Stomach (tissue), 4 donors: ENCODE measurements around the gene C17orf67.

ENCODE experiments used
- POLR2A ChIP-seq, 4 donors: fragments of 450-650 bp; IDR thresholded peaks; one replicate each; pipeline ENCODE4 v1.6.1; 2016; ENCODE audit warnings: antibody characterized with exemption in 4 of 4, control low read depth in 2 of 4, mild to moderate bottlenecking in 1 of 4, moderate library complexity in 1 of 4
- POLR2AphosphoS5 ChIP-seq, 3 donors: sonication (generic); formaldehyde crosslinking; IDR thresholded peaks; one replicate each; pipeline ENCODE4 v1.6.1; 2016; ENCODE audit warnings: antibody characterized with exemption in 3 of 3
- TF ChIP-seq, protein P1 (sequence below), 7 experiments: fragments of 450-650 bp in 4 of 7; fragments of 200-600 bp in 3 of 7; sonication (generic) in 3 of 7; IDR thresholded peaks; one replicate each; pipeline ENCODE4 v1.5.1; 2016 to 2019; ENCODE audit warnings: antibody characterized with exemption in 7 of 7, control low read depth in 2 of 7, mild to moderate bottlenecking in 1 of 7

- TF ChIP-seq, protein P1, sequence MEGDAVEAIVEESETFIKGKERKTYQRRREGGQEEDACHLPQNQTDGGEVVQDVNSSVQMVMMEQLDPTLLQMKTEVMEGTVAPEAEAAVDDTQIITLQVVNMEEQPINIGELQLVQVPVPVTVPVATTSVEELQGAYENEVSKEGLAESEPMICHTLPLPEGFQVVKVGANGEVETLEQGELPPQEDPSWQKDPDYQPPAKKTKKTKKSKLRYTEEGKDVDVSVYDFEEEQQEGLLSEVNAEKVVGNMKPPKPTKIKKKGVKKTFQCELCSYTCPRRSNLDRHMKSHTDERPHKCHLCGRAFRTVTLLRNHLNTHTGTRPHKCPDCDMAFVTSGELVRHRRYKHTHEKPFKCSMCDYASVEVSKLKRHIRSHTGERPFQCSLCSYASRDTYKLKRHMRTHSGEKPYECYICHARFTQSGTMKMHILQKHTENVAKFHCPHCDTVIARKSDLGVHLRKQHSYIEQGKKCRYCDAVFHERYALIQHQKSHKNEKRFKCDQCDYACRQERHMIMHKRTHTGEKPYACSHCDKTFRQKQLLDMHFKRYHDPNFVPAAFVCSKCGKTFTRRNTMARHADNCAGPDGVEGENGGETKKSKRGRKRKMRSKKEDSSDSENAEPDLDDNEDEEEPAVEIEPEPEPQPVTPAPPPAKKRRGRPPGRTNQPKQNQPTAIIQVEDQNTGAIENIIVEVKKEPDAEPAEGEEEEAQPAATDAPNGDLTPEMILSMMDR (IDR thresholded peaks at IDR 0.05), result no peak
- TF ChIP-seq POLR2A (IDR thresholded peaks at IDR 0.05), result no peak
- TF ChIP-seq POLR2AphosphoS5 (IDR thresholded peaks at IDR 0.05), result no peak
These were observed 55.9 kb downstream of the C17orf67 start for GRCh38 chr17:56777859-56778258.
